ENCODE results near the gene SYDE2. TPM values are rescaled to one million over a fixed set of nuclear protein-coding genes. Genes with fewer than 3 reads are reported as not detected.

Gene SYDE2
- total and polyA plus RNA-seq, 2 donors (not counting 1 experiment from before 2014, with no cell fraction given): 0.25 to 0.89 TPM

DNA sequence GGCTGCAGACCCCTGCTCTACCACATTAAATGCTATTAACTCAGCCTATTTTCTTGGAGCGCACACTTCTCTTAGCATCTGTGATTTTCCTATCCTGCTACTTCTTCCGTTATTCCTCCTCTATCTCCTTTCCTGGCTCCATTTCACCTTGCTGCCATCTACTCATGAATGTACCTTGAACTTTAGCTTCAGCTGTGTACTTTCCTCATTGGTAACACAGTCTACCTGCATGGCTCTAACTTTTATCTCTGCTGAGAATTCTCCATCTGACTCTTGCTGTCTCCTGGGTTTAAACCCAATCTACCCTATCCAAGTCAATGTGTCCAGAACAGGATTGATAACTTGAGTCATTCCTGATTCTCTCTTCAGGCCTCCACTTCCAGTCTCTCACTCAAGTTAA lies 84.9 kb downstream of the SYDE2 start:
- no peak for ATAC-seq (ENCODE audit: low read depth)
- 98% methylated on average over 2 of the region's 2 CpGs for WGBS (ENCODE audit: insufficient coverage)
- CTCF ChIA-PET: no interaction called here
- Histone ChIP-seq H3K27me3 (replicated peaks in 1 of 4; ENCODE audit: control extremely low read depth in 1 of 4, control insufficient read depth in 3 of 4, insufficient read depth in 4 of 4, low read length in 3 of 4) (no peaks in the 10 kb centered on the region), H4K20me1 (ENCODE audit: control insufficient read depth, insufficient read depth, low read length, poor library complexity, severe bottlenecking) (no peaks in the 10 kb centered on the region), H3K4me2 (replicated peaks; ENCODE audit: low read depth, low read length, poor library complexity, severe bottlenecking) (no peak overlapping the region), H2AFZ (ENCODE audit: insufficient read depth, low read depth, low read length, poor library complexity, severe bottlenecking) (no peak overlapping the region), H3K27ac (ENCODE audit: low read length in 2 of 2) (no peak overlapping the region), H3K4me1 (ENCODE audit: control insufficient read depth in 2 of 2, insufficient read depth in 2 of 2, low read length in 2 of 2) (no peaks in the 10 kb centered on the region), H3K9me3 (ENCODE audit: control extremely low read depth in 1 of 3, control insufficient read depth in 2 of 3, insufficient read depth in 1 of 3, low read length in 2 of 3) (no peaks in the 10 kb centered on the region), H3K79me2 (ENCODE audit: control insufficient read depth, insufficient read depth, low read length) (no peaks in the 10 kb centered on the region), H3K9ac (ENCODE audit: low read length) (no peak overlapping the region), H3K4me3 (ENCODE audit: control extremely low read depth in 1 of 5, extremely low read depth in 1 of 5, insufficient read depth in 1 of 5, low read depth in 2 of 5, low read length in 4 of 5) (no peak overlapping the region), H3K36me3 (replicated peaks in 1 of 2; ENCODE audit: control extremely low read depth in 1 of 2, control insufficient read depth in 1 of 2, extremely low read depth in 1 of 2, insufficient read depth in 2 of 2, low read length in 1 of 2) (no peaks in the 10 kb centered on the region)
- no peaks in the 10 kb centered on the region for H3K4me1 Mint-ChIP-seq
- POLR2A ChIA-PET: no interaction called here
- no peaks in the 10 kb centered on the region for H3K9me3 Mint-ChIP-seq (ENCODE audit: insufficient read depth)
- H3K27me3 Mint-ChIP-seq: peaks cover 13% of the 10 kb centered on the region
- DNase-seq: no peak
- no peak overlapping the region for H3K27ac Mint-ChIP-seq
- no peak overlapping the region for H3K4me3 Mint-ChIP-seq
- intact Hi-C loops (cut with micrococcal nuclease): no loop called here
- TF ChIP-seq CTCF (IDR thresholded peaks at IDR 0.05) (no peak), EZH2 (IDR thresholded peaks at IDR 0.05; ENCODE audit: borderline replicate concordance, insufficient read depth, low read depth, low read length, poor library complexity, severe bottlenecking) (no peak)

GRCh38 chr1:85111695-85112094 lies 89.1 kb downstream of the SYDE2 start:
- no peaks in the 10 kb centered on the region for H3K4me1 ChIP-seq (ENCODE audit: control insufficient read depth in 2 of 2, insufficient read depth in 2 of 2, low read length in 2 of 2)
- no peaks in the 10 kb centered on the region for H3K4me1 Mint-ChIP-seq
- TF ChIP-seq CTCF (IDR thresholded peaks at IDR 0.05): no peak
- no peaks in the 10 kb centered on the region for H3K9me3 ChIP-seq (ENCODE audit: control extremely low read depth in 1 of 3, control insufficient read depth in 2 of 3, insufficient read depth in 1 of 3, low read length in 2 of 3)
- intact Hi-C loops (cut with micrococcal nuclease): no loop called here
- H3K9ac ChIP-seq (ENCODE audit: low read length): no peak overlapping the region
- no peak overlapping the region for H3K27ac ChIP-seq (ENCODE audit: low read length in 2 of 2)
- H3K9me3 Mint-ChIP-seq (ENCODE audit: insufficient read depth): no peaks in the 10 kb centered on the region
- no peak overlapping the region for H3K4me2 ChIP-seq (replicated peaks; ENCODE audit: low read depth, low read length, poor library complexity, severe bottlenecking)
- ChIA-PET CTCF (no interaction called here), POLR2A (no interaction called here)
- no peak overlapping the region for H3K4me3 ChIP-seq (ENCODE audit: control extremely low read depth in 1 of 5, extremely low read depth in 1 of 5, insufficient read depth in 1 of 5, low read depth in 2 of 5, low read length in 4 of 5)
- no peaks in the 10 kb centered on the region for H3K79me2 ChIP-seq (ENCODE audit: control insufficient read depth, insufficient read depth, low read length)
- no CpG with 5 or more reads among the region's 1 CpG for WGBS (ENCODE audit: insufficient coverage)
- H3K27me3 ChIP-seq (replicated peaks in 1 of 4; ENCODE audit: control extremely low read depth in 1 of 4, control insufficient read depth in 3 of 4, insufficient read depth in 4 of 4, low read length in 3 of 4): no peaks in the 10 kb centered on the region
- peaks cover 5% of the 10 kb centered on the region for H3K27me3 Mint-ChIP-seq
- ATAC-seq (ENCODE audit: low read depth): no peak
- H3K27ac Mint-ChIP-seq: no peak overlapping the region
- DNase-seq: no peak
- no peaks in the 10 kb centered on the region for H4K20me1 ChIP-seq (ENCODE audit: control insufficient read depth, insufficient read depth, low read length, poor library complexity, severe bottlenecking)
- no peaks in the 10 kb centered on the region for H3K36me3 ChIP-seq (replicated peaks in 1 of 2; ENCODE audit: control extremely low read depth in 1 of 2, control insufficient read depth in 1 of 2, extremely low read depth in 1 of 2, insufficient read depth in 2 of 2, low read length in 1 of 2)
- no peak overlapping the region for H2AFZ ChIP-seq (ENCODE audit: insufficient read depth, low read depth, low read length, poor library complexity, severe bottlenecking)
- no peak overlapping the region for H3K4me3 Mint-ChIP-seq

Measured in B cell (primary cell).